Thymus (tissue), 11 donors: ENCODE data around the gene GNAO1. TPM values are rescaled to one million over a fixed set of nuclear protein-coding genes. Genes with fewer than 3 reads are reported as not detected.

Source experiments
- DNase-seq, 9 donors: peaks; one replicate each; pipeline ENCODE4 v3.0.0-alpha.2; 2013; ENCODE audit warnings: low spot score in 9 of 9, low read depth in 6 of 9, missing footprints in 1 of 9
- H3K27ac ChIP-seq, 2 donors: one replicate each; pipeline ENCODE4 v1.5.1; 2013; ENCODE audit warnings: control low read depth in 1 of 2, low read depth in 1 of 2, low read length in 1 of 2, mild to moderate bottlenecking in 1 of 2, moderate library complexity in 1 of 2
- H3K27me3 ChIP-seq, 2 donors: one replicate each; pipeline ENCODE4 v1.5.1; 2013; ENCODE audit warnings: low read length in 1 of 2; ENCODE audit not compliant: control insufficient read depth in 2 of 2, insufficient read depth in 1 of 2
- H3K36me3 ChIP-seq, 2 donors: one replicate each; pipeline ENCODE4 v1.5.1; 2013; ENCODE audit warnings: low read length in 1 of 2, mild to moderate bottlenecking in 1 of 2, moderate library complexity in 1 of 2; ENCODE audit not compliant: control insufficient read depth in 2 of 2, insufficient read depth in 2 of 2
- H3K4me1 ChIP-seq, 2 donors: one replicate each; pipeline ENCODE4 v1.5.1; 2013; ENCODE audit warnings: low read length in 2 of 2; ENCODE audit not compliant: control insufficient read depth in 2 of 2, insufficient read depth in 2 of 2
- H3K4me3 ChIP-seq, 2 donors: one replicate each; pipeline ENCODE4 v1.5.1; 2013; ENCODE audit warnings: low read length in 2 of 2, control low read depth in 1 of 2, mild to moderate bottlenecking in 1 of 2
- H3K9me3 ChIP-seq, 2 donors: one replicate each; pipeline ENCODE4 v1.5.1; 2013; ENCODE audit warnings: low read length in 1 of 2, mild to moderate bottlenecking in 1 of 2; ENCODE audit not compliant: control insufficient read depth in 2 of 2, insufficient read depth in 1 of 2
- WGBS: extraction: QIAGEN DNeasy Blood & Tissue Kit; methylation state at CpG from one replicate; pipeline ENCODE4 v1.1.7; 2013; 5-methylcytosine and 5-hydroxymethylcytosine counted together
- polyA plus RNA-seq: library from polyadenylated mRNA; stranded (reverse); fragments of 200-250 nt; gene quantifications from one replicate; pipeline ENCODE4 v1.2.3, GENCODE V29; 2013
- total RNA-seq: library from RNA; stranded (reverse); fragments of 120-200 nt; gene quantifications from one replicate; pipeline ENCODE4 v1.2.4, GENCODE V29; 2013
- donor health status: healthy.

Gene GNAO1
- total and polyA plus RNA-seq, 2 donors, result 0.24 to 2.2 TPM

DNA sequence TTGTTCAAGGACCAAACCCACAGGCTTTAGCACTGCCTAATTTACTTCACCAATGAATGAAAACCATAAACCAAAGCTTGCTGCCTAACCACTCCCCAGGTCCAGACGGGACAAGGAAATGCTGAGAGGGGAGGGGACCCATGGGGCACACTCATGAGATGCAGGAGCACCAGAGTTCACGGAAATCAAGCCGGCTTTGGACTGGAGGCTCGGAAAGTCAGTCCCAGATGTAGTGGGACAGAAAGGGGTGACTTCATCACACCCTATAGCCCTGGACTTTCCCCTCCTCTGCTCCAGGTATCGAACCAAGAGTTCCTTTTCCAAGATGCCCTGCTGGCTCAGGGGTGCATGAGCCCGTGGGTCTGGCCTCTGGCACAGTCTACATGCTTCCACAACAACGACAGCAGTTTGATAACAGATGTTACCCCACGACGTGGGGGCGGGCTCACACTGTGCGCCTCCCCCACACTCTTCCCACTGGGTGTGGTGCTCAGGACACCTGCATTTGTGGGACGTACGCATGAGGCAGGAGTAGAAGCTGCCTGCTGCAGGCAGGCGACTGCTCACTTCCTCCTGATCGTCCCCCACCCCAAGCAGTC, 170.9 kb downstream of the GNAO1 start:
- peaks cover 17 to 42% of the 10 kb centered on the region in 2 donors for H3K36me3 ChIP-seq

DNA sequence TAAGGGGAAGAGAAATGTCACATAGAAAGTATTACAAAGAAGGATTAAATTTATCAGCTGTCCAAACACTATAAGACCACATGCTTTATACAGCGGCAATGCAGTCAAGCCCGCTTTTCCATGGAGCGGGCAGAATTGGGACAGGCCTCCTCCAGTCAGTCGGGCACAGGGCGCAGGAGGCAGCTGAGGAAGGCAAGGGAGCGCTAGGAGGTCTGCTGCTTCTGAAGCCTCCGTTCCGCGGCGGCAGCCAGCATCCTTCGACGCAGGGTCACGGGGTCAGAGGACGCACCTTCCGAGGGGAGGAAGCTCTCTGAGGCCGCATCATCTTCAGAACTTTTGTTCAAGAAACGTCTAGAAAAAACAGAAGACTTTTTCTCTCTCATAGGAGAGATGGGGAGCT, 171.4 kb downstream of the GNAO1 start:
- Histone ChIP-seq H3K36me3 (peaks cover 23 to 47% of the 10 kb centered on the region in 2 donors), H3K27me3 (no peaks in the 10 kb centered on the region), H3K27ac (no peak overlapping the region), H3K4me1 (peaks cover 0 to 5% of the 10 kb centered on the region in 2 donors), H3K4me3 (no peak overlapping the region), H3K9me3 (no peaks in the 10 kb centered on the region)
- DNase-seq, result no peak
- WGBS, result 98% methylated on average over 17 of the region's 17 CpGs

More for the DNA sequence above, 170.9 kb downstream of the GNAO1 start:
- no peaks in the 10 kb centered on the region for H3K9me3 ChIP-seq
- 89% methylated on average over 15 of the region's 15 CpGs for WGBS
- H3K4me1 ChIP-seq, result peaks cover 0 to 5% of the 10 kb centered on the region in 2 donors
- no peak for DNase-seq
- H3K4me3 ChIP-seq, result no peak overlapping the region
- H3K27ac ChIP-seq, result no peak overlapping the region
- H3K27me3 ChIP-seq, result no peaks in the 10 kb centered on the region

DNA sequence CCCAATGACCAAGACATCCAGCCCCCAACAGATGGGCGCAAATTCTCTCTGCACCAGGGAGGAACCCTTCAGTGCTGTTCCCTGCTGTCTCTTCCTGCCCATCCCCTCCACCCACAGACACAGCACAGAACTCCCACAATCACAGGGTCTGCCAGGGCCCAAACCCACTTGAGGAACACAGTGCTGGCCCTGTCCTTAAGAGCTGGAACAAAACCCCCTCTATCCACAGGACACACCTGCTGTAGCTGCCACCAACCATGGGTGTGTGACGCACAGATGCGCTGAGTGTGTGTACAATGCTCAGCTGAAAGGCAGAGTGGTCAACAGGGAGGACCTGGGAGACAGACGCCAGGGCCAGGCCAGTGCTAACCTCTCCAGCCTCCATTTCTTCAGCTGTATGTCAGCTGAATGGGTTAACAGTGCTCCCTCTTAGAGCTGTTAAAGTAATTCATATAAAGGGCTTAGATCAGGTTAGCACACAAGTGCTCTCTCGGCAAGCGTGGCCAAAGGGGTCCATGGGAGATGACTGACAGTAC, 172.0 kb downstream of the GNAO1 start:
- peaks cover 0 to 5% of the 10 kb centered on the region in 2 donors for H3K4me1 ChIP-seq
- H3K27ac ChIP-seq, result no peak overlapping the region
- no peak for DNase-seq
- 97% methylated on average over 6 of the region's 6 CpGs for WGBS
- H3K27me3 ChIP-seq, result no peaks in the 10 kb centered on the region
- H3K4me3 ChIP-seq, result no peak overlapping the region
- H3K36me3 ChIP-seq, result peaks cover 27 to 49% of the 10 kb centered on the region in 2 donors
- no peaks in the 10 kb centered on the region for H3K9me3 ChIP-seq

DNA sequence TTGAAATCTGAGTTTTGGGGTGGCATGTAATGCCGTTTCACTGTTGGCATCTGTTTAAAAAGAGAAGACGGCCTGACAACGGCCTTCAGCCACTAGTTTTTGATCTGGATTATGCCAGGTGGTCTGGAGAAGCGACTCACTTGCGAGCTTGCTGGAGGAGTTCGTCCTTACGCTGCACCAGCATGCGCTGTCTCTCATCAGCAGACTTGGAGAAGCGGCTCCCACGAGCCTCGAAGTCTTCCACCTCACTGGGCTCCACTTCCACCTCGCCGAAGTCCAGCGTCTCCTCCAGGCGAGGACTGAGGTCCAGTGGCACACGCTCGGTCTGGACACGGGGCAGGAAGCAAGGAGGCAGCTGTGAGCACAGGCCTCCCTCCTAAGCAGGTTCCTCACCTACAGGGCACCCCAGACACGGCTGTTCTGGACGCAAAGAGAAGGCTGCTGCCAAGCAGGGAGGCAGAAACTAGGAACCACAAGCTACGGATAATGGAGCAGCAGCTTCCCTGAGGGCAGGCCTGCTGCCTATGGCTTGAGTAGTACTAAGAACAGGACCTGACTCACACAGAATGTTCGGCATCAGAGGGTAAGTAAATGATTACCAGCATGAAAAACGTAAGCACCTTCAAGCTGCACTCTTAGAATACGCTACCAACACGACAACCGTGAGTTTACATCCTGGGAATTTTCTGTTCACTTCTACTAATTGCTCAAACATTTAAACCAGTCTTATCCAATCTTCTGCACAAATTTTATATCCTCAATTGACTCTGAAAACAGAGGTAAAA, 172.7 kb downstream of the GNAO1 start:
- H3K27me3 ChIP-seq, result no peaks in the 10 kb centered on the region
- H3K36me3 ChIP-seq, result peaks cover 32 to 50% of the 10 kb centered on the region in 2 donors
- WGBS, result 98% methylated on average over 26 of the region's 26 CpGs
- DNase-seq, result no peak
- peaks cover 0 to 5% of the 10 kb centered on the region in 2 donors for H3K4me1 ChIP-seq
- no peaks in the 10 kb centered on the region for H3K9me3 ChIP-seq
- no peak overlapping the region for H3K4me3 ChIP-seq
- no peak overlapping the region for H3K27ac ChIP-seq

DNA sequence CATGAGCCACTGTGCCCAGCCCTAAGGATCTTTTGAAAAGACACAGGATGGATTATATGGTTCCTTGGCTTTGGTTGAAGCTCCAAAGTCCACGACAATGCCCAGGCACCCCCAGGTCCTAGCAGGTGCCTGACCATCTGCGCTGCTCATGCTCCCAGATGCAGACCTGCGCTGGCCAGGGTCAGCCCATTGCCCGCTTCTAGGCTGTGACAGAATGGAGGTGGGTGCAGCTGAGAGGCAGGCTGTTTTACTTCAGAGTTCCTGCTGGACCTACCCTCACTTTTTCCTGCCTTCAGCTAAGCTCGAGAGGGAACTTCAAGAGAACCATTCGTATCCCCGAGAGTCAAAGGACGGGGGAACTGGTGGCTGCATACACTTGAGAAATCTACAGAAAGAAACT, 173.6 kb downstream of the GNAO1 start:
- WGBS, result 98% methylated on average over 8 of the region's 8 CpGs
- H3K27me3 ChIP-seq, result no peaks in the 10 kb centered on the region
- H3K36me3 ChIP-seq, result peaks cover 32 to 54% of the 10 kb centered on the region in 2 donors
- no peak overlapping the region for H3K4me3 ChIP-seq
- peaks cover 0 to 3% of the 10 kb centered on the region in 2 donors for H3K4me1 ChIP-seq
- H3K9me3 ChIP-seq, result no peaks in the 10 kb centered on the region
- H3K27ac ChIP-seq, result no peak overlapping the region
- no peak for DNase-seq

DNA sequence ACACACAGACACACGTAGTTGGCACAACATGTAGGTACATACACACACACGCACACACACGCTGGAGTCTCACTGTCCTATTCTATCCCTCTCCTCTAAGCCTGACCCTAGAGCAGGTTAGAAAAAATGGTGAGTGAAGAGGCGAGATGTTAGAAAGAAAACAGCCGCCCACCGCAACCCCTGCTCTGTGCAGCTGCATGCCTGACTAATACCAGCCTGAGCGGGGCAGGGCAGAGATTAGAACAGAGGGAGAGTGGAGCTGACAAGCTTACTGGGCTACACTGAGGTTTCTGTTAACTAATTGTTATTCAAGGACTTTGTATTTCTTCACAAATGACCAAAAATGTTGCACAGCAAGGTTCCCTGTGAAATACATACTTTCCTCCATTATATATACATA, 174.3 kb downstream of the GNAO1 start:
- no peak overlapping the region for H3K27ac ChIP-seq
- no peaks in the 10 kb centered on the region for H3K4me1 ChIP-seq
- H3K27me3 ChIP-seq, result no peaks in the 10 kb centered on the region
- H3K36me3 ChIP-seq, result peaks cover 32 to 49% of the 10 kb centered on the region in 2 donors
- no peak for DNase-seq
- no peak overlapping the region for H3K4me3 ChIP-seq
- WGBS, result 92% methylated on average over 7 of the region's 7 CpGs
- no peaks in the 10 kb centered on the region for H3K9me3 ChIP-seq

DNA sequence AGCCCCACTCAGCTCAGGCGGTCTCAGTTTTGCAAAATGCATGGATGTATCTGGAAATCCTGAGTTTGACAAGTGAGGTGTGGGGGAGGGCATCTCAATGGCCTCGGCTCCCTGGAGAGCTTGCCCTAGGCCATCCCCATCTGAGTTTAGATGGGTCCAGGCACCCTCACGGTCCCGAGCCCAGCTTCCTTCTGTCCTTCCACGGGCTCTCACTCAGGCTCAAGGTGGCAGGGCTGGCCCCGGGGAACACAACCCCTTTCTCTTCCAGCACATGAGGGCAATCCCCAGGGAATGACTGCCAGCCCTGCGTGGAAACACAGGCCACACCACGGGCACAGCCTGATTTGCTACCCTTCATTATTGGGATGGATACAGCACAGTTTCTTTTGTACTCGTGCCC, 175.7 kb downstream of the GNAO1 start:
- WGBS, result 98% methylated on average over 9 of the region's 9 CpGs
- Histone ChIP-seq H3K27me3 (no peaks in the 10 kb centered on the region), H3K4me3 (no peak overlapping the region), H3K9me3 (no peaks in the 10 kb centered on the region), H3K27ac (no peak overlapping the region), H3K36me3 (peaks cover 32 to 44% of the 10 kb centered on the region in 2 donors), H3K4me1 (no peaks in the 10 kb centered on the region)
- DNase-seq, result no peak

DNA sequence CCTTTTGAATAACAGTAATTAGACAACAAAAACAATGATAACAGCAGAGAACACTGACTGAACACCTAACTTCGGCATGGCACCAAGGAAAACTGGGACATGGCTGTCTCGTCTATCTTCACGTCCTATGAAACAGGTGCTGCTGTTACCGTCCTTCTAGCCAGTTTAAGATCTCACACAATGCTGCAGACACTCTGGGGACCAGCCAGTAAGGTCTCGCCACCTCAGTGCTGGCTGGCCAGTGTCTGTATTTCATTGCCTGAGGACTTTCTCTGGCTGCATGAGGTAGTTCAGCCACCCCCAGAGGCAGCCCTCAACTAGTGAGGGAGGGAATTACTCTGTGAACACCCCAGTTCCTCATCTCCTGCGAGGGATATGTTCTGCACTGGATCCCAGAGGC, 176.5 kb downstream of the GNAO1 start:
- H3K27me3 ChIP-seq, result no peaks in the 10 kb centered on the region
- no peak overlapping the region for H3K4me3 ChIP-seq
- H3K4me1 ChIP-seq, result peaks cover 0 to 4% of the 10 kb centered on the region in 2 donors
- H3K9me3 ChIP-seq, result no peaks in the 10 kb centered on the region
- DNase-seq, result no peak
- no peak overlapping the region for H3K27ac ChIP-seq
- peaks cover 27 to 35% of the 10 kb centered on the region in 2 donors for H3K36me3 ChIP-seq
- 98% methylated on average over 6 of the region's 6 CpGs for WGBS

DNA sequence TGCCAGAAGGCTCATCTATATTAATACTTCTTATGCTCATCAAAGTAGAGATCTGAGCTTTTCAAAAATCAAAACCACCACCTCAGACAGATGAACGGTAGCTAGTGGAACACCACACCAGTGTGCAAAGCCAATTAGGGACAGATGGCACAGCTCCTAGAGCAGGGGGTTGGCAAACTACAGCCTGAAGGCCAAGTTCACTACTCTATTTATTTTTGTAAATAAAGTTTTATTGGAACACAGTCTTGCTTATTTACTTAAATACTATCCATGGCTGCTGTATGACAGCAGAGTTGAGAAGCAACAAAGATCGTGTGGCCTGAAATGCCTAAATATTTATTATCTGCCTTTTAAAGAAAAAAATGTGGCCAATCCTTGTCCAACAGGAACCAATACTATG, 177.3 kb downstream of the GNAO1 start:
- no peak for DNase-seq
- Histone ChIP-seq H3K27me3 (no peaks in the 10 kb centered on the region), H3K27ac (no peak overlapping the region), H3K4me3 (no peak overlapping the region), H3K4me1 (peaks cover 0 to 4% of the 10 kb centered on the region in 2 donors), H3K9me3 (no peaks in the 10 kb centered on the region), H3K36me3 (peaks cover 24 to 28% of the 10 kb centered on the region in 2 donors)
- 96% methylated on average over 2 of the region's 2 CpGs for WGBS
